Ascending aorta (tissue), 2 donors: Measurements from ENCODE around the gene PPIP5K2. TPM values are rescaled to one million over a fixed set of nuclear protein-coding genes. Genes with fewer than 3 reads are reported as not detected.

Experiments
- DNase-seq, 2 donors: peaks; one replicate each; pipeline ENCODE4 v3.0.0-alpha.2; 2019; ENCODE audit warnings: low spot score in 2 of 2
- H3K27ac ChIP-seq, 2 donors: fragments of 200-600 bp; sonication (generic); one replicate each; pipeline ENCODE4 v1.5.1; 2016 to 2017; ENCODE audit warnings: mild to moderate bottlenecking in 1 of 2
- H3K27me3 ChIP-seq: fragments of 200-600 bp; sonication (generic); one replicate; pipeline ENCODE4 v1.5.1; 2017
- H3K36me3 ChIP-seq, 2 donors: fragments of 200-600 bp; sonication (generic); one replicate each; pipeline ENCODE4 v1.5.1; 2016
- H3K4me1 ChIP-seq, 2 donors: fragments of 200-600 bp; sonication (generic); one replicate each; pipeline ENCODE4 v1.5.1; 2016 to 2017; ENCODE audit warnings: mild to moderate bottlenecking in 1 of 2
- H3K4me3 ChIP-seq, 2 donors: fragments of 200-600 bp; sonication (generic); one replicate each; pipeline ENCODE4 v1.5.1; 2016 to 2017; ENCODE audit warnings: mild to moderate bottlenecking in 1 of 2
- H3K9me3 ChIP-seq, 2 donors: fragments of 200-600 bp; sonication (generic); one replicate each; pipeline ENCODE4 v1.5.1; 2016
- CTCF ChIP-seq, 3 experiments: fragments of 200-600 bp in 2 of 3; fragments of 450-650 bp in 1 of 3; sonication (generic) in 2 of 3; IDR thresholded peaks; one replicate each; pipeline ENCODE4 v1.5.1; 2016 to 2019; ENCODE audit warnings: antibody characterized with exemption in 3 of 3, mild to moderate bottlenecking in 1 of 3, moderate library complexity in 1 of 3
- intact Hi-C: fragments of 100-400 bp; cut with DNase I; formaldehyde crosslinking; loops from one replicate; pipeline ENCODE4 v1.15.1; 2023
- total RNA-seq: library from RNA; depleted of rRNA; stranded (reverse); fragments of >200 nt; gene quantifications from one replicate; pipeline ENCODE4 v1.1.0, GENCODE V29; 2016

PPIP5K2 gene
- total RNA-seq, 1 donor from 2014 or later, result 33.2 TPM

GRCh38 chr5:103151156-103151555 is 31.1 kb downstream of the PPIP5K2 start:
- TF ChIP-seq CTCF (IDR thresholded peaks at IDR 0.05), result no peak
- no peaks in the 10 kb centered on the region for H3K9me3 ChIP-seq
- H3K36me3 ChIP-seq, result peaks cover 28 to 45% of the 10 kb centered on the region in 2 donors
- no peaks in the 10 kb centered on the region for H3K4me1 ChIP-seq
- no peak overlapping the region for H3K4me3 ChIP-seq
- H3K27me3 ChIP-seq, result no peaks in the 10 kb centered on the region
- no peak for DNase-seq
- no peak overlapping the region for H3K27ac ChIP-seq
- intact Hi-C loops, result no loop called here

GRCh38 chr5:103166706-103167105 is 46.6 kb downstream of the PPIP5K2 start:
- TF ChIP-seq CTCF (IDR thresholded peaks at IDR 0.05), result no peak

GRCh38 chr5:103174147-103174546 is 54.0 kb downstream of the PPIP5K2 start:
- intact Hi-C loops, result no loop called here
- H3K4me3 ChIP-seq, result no peak overlapping the region
- no peaks in the 10 kb centered on the region for H3K9me3 ChIP-seq
- no peak for DNase-seq
- no peak overlapping the region for H3K27ac ChIP-seq
- TF ChIP-seq CTCF (IDR thresholded peaks at IDR 0.05), result no peak
- H3K36me3 ChIP-seq, result peaks cover 27 to 28% of the 10 kb centered on the region in 2 donors
- H3K27me3 ChIP-seq, result no peaks in the 10 kb centered on the region
- no peaks in the 10 kb centered on the region for H3K4me1 ChIP-seq

More at GRCh38 chr5:103166706-103167105, 46.6 kb downstream of the PPIP5K2 start:
- no peaks in the 10 kb centered on the region for H3K27me3 ChIP-seq
- H3K4me1 ChIP-seq, result no peaks in the 10 kb centered on the region
- intact Hi-C loops, result no loop called here
- H3K27ac ChIP-seq, result no peak overlapping the region
- H3K36me3 ChIP-seq, result peaks cover 21 to 56% of the 10 kb centered on the region in 2 donors
- no peak overlapping the region for H3K4me3 ChIP-seq
- H3K9me3 ChIP-seq, result no peaks in the 10 kb centered on the region
- no peak for DNase-seq

GRCh38 chr5:103177543-103177942 is 57.4 kb downstream of the PPIP5K2 start:
- no peaks in the 10 kb centered on the region for H3K4me1 ChIP-seq
- no peak for DNase-seq
- no peak overlapping the region for H3K27ac ChIP-seq
- intact Hi-C loops, result no loop called here
- H3K36me3 ChIP-seq, result peaks cover 46 to 48% of the 10 kb centered on the region in 2 donors
- no peak overlapping the region for H3K4me3 ChIP-seq
- no peaks in the 10 kb centered on the region for H3K9me3 ChIP-seq
- TF ChIP-seq CTCF (IDR thresholded peaks at IDR 0.05), result no peak
- no peaks in the 10 kb centered on the region for H3K27me3 ChIP-seq

GRCh38 chr5:103178167-103178566 is 58.1 kb downstream of the PPIP5K2 start:
- no peak for DNase-seq
- no peaks in the 10 kb centered on the region for H3K27me3 ChIP-seq
- no peaks in the 10 kb centered on the region for H3K9me3 ChIP-seq
- H3K4me3 ChIP-seq, result no peak overlapping the region
- H3K27ac ChIP-seq, result no peak overlapping the region
- intact Hi-C loops, result no loop called here
- TF ChIP-seq CTCF (IDR thresholded peaks at IDR 0.05), result no peak
- H3K4me1 ChIP-seq, result no peaks in the 10 kb centered on the region
- peaks cover 46 to 54% of the 10 kb centered on the region in 2 donors for H3K36me3 ChIP-seq

- peaks cover 47 to 76% of the 10 kb centered on the region in 2 donors for H3K36me3 ChIP-seq
- intact Hi-C loops, result no loop called here
- no peak overlapping the region for H3K27ac ChIP-seq
- H3K4me3 ChIP-seq, result no peak overlapping the region
- DNase-seq, result no peak
- no peak for TF ChIP-seq CTCF (IDR thresholded peaks at IDR 0.05)
- no peaks in the 10 kb centered on the region for H3K4me1 ChIP-seq
- no peaks in the 10 kb centered on the region for H3K27me3 ChIP-seq
- no peaks in the 10 kb centered on the region for H3K9me3 ChIP-seq
These were observed 66.1 kb downstream of the PPIP5K2 start for GRCh38 chr5:103186152-103186551.
